Measurements from ENCODE around the gene HOXD11.

HOXD11 gene

DNA sequence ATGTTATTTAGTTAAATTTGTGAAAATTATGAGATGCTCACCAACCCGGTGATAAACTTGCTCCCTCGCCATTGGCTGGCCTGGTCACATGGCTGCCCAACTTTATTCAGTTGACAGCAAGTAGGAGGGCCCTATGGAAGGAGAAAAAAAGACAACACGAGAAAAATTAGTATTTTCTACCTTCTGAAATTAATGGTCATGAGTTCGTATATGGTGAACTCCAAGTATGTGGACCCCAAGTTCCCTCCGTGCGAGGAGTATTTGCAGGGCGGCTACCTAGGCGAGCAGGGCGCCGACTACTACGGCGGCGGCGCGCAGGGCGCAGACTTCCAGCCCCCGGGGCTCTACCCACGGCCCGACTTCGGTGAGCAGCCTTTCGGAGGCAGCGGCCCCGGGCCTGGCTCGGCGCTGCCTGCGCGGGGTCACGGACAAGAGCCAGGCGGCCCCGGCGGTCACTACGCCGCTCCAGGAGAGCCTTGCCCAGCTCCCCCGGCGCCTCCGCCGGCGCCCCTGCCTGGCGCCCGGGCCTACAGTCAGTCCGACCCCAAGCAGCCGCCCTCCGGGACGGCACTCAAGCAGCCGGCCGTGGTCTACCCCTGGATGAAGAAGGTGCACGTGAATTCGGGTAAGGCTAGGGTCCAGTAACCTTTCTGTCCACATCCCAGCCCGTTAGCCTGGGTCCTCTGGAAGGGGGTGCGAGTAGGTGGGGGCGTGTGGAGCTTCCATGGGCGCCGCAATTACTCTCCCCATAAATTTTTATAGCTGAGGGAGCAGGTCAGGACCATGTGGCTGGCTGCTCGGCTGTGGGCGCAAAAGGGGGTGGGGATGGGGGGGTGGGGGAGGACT lies 44.6 kb downstream of the HOXD11 start, which contains the start of gene HOXD4:
TSS of gene HOXD4 (plus strand) at position 109 of the 846 bp plus-strand sequence. CDS start at position 193, 84 bp downstream.
- no peak for DNase-seq (ENCODE audit: insufficient read length)
- TF ChIP-seq POLR2AphosphoS5 (IDR thresholded peaks at IDR 0.05; ENCODE audit: low read depth, low read length) (no peak), POLR2A (IDR thresholded peaks at IDR 0.05; ENCODE audit: low read depth, low read length) (no peak), TAF1 (IDR thresholded peaks at IDR 0.05; ENCODE audit: borderline replicate concordance, low read depth, low read length) (no peak)
- FAIRE-seq = no peak

DNA sequence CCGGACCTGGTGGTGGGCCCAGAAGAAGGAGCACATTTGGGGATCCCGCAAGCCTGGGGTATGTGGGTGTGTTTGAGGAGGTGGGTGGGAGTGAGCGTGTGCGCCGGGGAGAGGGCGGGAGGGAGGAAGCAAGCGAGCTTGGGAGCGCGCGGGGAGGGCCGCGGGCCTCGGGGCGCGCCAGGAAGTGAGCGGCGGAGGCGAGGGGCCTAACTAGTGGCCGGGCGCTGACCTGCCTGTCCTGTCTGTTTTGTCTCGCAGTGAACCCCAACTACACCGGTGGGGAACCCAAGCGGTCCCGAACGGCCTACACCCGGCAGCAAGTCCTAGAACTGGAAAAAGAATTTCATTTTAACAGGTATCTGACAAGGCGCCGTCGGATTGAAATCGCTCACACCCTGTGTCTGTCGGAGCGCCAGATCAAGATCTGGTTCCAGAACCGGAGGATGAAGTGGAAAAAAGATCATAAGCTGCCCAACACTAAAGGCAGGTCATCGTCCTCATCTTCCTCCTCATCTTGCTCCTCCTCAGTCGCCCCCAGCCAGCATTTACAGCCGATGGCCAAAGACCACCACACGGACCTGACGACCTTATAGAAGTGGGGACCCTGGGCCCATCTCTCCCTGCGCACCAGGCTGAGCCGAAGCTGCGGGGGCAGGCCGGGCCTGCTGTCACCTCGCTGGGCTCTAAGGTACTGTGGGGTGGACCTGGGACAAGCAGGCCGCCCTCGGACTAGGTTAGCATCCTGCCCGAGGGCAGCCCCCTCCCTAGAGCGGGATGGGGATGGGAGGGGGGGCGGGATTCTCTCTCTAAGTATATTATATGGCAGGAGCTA lies 45.5 kb downstream of the HOXD11 start:
- DNase-seq (ENCODE audit: insufficient read length) = no peak
- no peak for FAIRE-seq
- TF ChIP-seq TAF1 (IDR thresholded peaks at IDR 0.05; ENCODE audit: borderline replicate concordance, low read depth, low read length) = no peak
- TF ChIP-seq POLR2AphosphoS5 (IDR thresholded peaks at IDR 0.05; ENCODE audit: low read depth, low read length) = no peak

DNA sequence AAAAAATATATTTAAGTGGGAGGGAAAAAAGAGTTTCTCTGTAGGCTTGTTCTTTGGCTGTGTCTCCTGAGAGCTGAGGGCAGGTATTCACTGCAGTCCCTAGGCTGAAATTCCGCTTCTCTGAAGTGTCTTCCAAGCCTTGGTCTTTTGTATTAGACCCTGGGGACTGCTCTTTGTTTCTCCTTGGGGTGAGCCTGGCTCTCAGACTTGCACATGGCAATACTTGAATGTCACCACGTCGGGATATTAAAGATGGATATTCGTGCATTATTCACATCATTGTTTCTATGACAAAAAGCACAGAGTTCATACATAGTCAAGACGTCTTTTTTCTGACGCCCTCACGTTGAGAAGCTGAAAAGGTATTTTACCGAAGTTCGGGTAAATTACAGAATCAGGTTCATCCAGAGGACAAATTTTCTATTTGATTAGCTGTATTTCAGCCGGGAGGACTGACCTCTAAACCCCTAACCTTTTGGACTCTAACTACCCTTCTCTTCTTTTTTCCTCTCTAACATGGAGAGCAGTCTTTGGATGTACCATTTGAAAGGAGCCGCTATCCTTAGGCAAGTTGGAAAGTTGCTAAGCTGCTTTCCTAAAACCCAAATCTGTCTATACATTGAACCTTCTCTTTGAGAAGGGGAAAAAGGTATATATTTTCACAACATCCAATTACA lies 47.6 kb downstream of the HOXD11 start:
- FAIRE-seq = no peak
- no peak for TF ChIP-seq POLR2A (IDR thresholded peaks at IDR 0.05; ENCODE audit: low read depth, low read length)
- no peak for TF ChIP-seq POLR2AphosphoS5 (IDR thresholded peaks at IDR 0.05; ENCODE audit: low read depth, low read length)
- TF ChIP-seq TAF1 (IDR thresholded peaks at IDR 0.05; ENCODE audit: borderline replicate concordance, low read depth, low read length) = no peak

DNA sequence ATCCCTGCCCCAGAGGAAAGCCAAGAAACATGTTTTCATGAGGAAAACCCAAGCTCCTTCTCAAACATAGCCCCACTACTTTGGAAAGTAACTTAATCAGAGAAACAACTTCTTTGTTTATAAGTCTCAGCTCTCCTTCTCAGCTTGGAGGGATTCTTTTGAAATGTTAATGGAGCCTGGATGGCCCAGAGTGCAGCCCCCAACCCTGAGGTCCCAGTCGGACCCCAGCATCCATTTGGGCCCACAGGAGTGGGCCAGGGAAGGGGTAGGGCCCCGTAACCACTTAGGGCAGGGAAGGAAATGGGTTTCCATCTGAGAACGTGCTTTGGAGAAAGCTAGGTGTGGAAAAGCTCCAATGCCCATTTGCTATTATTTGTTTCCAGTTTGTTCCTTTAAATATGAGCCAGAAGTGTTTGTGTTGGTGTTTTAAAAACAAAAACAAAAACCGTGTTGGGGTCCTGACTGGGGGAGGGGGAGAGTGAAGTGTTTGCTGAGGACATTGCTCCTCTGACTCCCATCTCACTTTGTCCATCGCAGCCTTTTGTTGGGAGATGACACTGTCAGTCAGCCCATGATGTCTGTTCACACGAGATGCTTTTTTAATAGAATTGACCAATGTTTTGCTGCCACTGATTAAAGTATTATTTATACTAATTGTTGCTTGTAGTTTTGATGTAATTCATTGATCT lies 48.4 kb downstream of the HOXD11 start:
- FAIRE-seq (no peak), DNase-seq (ENCODE audit: insufficient read length) (no peak)
- TF ChIP-seq POLR2A (IDR thresholded peaks at IDR 0.05; ENCODE audit: low read depth, low read length) (no peak), POLR2AphosphoS5 (IDR thresholded peaks at IDR 0.05; ENCODE audit: low read depth, low read length) (no peak), TAF1 (IDR thresholded peaks at IDR 0.05; ENCODE audit: borderline replicate concordance, low read depth, low read length) (no peak)

More for the DNA sequence above, 47.6 kb downstream of the HOXD11 start:
- no peak for DNase-seq (ENCODE audit: insufficient read length)

GRCh38 chr2:176156301-176156806 lies 49.3 kb downstream of the HOXD11 start:
- FAIRE-seq = no peak
- no peak for TF ChIP-seq POLR2AphosphoS5 (IDR thresholded peaks at IDR 0.05; ENCODE audit: low read depth, low read length)
- TF ChIP-seq TAF1 (IDR thresholded peaks at IDR 0.05; ENCODE audit: borderline replicate concordance, low read depth, low read length) = no peak

GRCh38 chr2:176156807-176157498 lies 49.9 kb downstream of the HOXD11 start, which contains the start of gene HOXD3:
HOXD3 (plus strand) TSS chr2:176157307; CDS start chr2:176169115, 11,808 bp downstream.
- DNase-seq (ENCODE audit: insufficient read length) (no peak), FAIRE-seq (no peak)
- TF ChIP-seq POLR2AphosphoS5 (IDR thresholded peaks at IDR 0.05; ENCODE audit: low read depth, low read length) (no peak), TAF1 (IDR thresholded peaks at IDR 0.05; ENCODE audit: borderline replicate concordance, low read depth, low read length) (no peak), POLR2A (IDR thresholded peaks at IDR 0.05; ENCODE audit: low read depth, low read length) (no peak)

More at GRCh38 chr2:176156301-176156806, 49.3 kb downstream of the HOXD11 start:
- DNase-seq (ENCODE audit: insufficient read length) = no peak

- TF ChIP-seq TAF1 (IDR thresholded peaks at IDR 0.05; ENCODE audit: borderline replicate concordance, low read depth, low read length) (no peak), POLR2A (IDR thresholded peaks at IDR 0.05; ENCODE audit: low read depth, low read length) (no peak), POLR2AphosphoS5 (IDR thresholded peaks at IDR 0.05; ENCODE audit: low read depth, low read length) (no peak)
- DNase-seq (ENCODE audit: insufficient read length) (no peak), FAIRE-seq (no peak)
Measured at GRCh38 chr2:176157499-176158185, 50.6 kb downstream of the HOXD11 start.

DNA sequence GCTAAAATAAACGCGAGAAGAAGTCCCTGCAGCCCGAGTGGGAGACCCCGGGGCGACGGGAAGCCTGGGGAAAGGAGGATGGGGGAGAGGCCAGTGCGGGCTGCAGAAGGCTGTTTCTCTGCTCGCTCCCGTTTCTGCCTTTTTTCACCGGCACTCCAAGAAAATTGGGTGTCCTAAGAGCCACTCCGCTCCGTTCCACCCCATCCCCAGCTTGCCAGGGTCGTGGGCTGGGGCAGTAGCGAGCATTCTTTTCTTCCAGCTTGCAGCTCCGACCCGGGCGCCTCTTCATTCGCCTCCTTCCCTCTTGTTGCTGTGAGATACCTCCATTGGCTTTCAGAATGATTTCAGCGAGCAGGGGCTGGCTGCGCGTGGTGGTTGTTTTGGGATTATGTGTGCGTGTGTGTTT lies 51.1 kb downstream of the HOXD11 start:
- no peak for FAIRE-seq
- no peak for DNase-seq (ENCODE audit: insufficient read length)
- TF ChIP-seq POLR2AphosphoS5 (IDR thresholded peaks at IDR 0.05; ENCODE audit: low read depth, low read length) (no peak), TAF1 (IDR thresholded peaks at IDR 0.05; ENCODE audit: borderline replicate concordance, low read depth, low read length) (no peak), POLR2A (IDR thresholded peaks at IDR 0.05; ENCODE audit: low read depth, low read length) (no peak)

DNA sequence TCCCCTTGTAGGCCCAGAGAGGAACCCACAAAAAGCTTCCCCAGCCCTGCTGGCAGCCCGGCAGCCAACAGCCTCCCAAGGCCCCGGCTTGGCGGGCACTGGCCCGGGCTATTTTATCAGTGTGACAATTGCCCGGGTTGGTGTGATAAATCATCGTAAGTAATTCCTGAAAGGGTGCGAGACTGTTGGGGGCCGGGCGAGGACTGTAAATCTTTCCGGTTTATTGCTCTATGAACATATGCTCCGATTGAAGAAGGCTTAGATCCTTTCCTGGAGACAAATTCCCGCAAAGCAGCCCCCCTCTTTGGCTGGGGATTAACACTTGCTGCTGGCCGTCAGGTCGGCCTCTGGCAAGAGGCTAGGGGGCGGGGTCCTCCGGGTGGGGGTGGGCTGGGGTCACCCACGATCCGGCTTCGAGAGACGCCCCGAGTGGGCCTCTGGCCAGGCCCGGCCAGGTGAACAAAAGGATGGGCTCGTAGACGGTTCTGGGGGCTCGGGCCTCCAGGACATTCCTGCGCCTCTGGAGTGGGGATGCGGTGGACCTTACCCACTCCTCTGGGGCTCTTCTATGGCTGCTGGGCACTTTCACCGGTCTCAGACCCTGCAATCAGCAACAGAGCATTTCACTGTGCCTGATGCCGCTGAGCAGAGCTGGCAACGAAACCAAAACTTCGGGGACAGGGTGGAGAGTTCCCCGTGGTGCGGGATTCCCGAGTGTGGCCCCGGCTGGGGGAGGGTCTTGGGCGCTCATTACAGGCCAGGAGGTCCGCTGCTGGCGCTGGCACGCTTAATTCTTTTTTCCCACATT lies 52.0 kb downstream of the HOXD11 start:
- no peak for DNase-seq (ENCODE audit: insufficient read length)
- no peak for FAIRE-seq
- TF ChIP-seq POLR2AphosphoS5 (IDR thresholded peaks at IDR 0.05; ENCODE audit: low read depth, low read length) = no peak
- no peak for TF ChIP-seq TAF1 (IDR thresholded peaks at IDR 0.05; ENCODE audit: borderline replicate concordance, low read depth, low read length)
- no peak for TF ChIP-seq POLR2A (IDR thresholded peaks at IDR 0.05; ENCODE audit: low read depth, low read length)

Data from GM12892 (cell line).